Rectal smooth muscle tissue (tissue), 1 donor: ENCODE data around the gene ANO6.
A peak's percentile ranks its signal among the peaks of the same experiment; 100 is the strongest.
"Not testable (repeated sequence)": the region's sequence is repeated elsewhere in the genome, so short reads cannot be mapped to it uniquely, and the experiment has no call there.

Experiments
- H3K27ac ChIP-seq: one replicate; pipeline ENCODE4 v1.7.0; 2013; ENCODE audit warnings: low read depth, low read length, inconsistent platforms
- H3K27me3 ChIP-seq: one replicate; pipeline ENCODE4 v1.7.0; 2013; ENCODE audit warnings: low read length; ENCODE audit not compliant: control insufficient read depth, insufficient read depth
- H3K36me3 ChIP-seq: one replicate; pipeline ENCODE4 v1.7.0; 2013; ENCODE audit warnings: low read length; ENCODE audit not compliant: control insufficient read depth, insufficient read depth
- H3K4me1 ChIP-seq: one replicate; pipeline ENCODE4 v1.7.0; 2013; ENCODE audit warnings: low read length; ENCODE audit not compliant: control insufficient read depth, insufficient read depth
- H3K4me3 ChIP-seq: one replicate; pipeline ENCODE4 v1.7.0; 2013; ENCODE audit warnings: low read length
- H3K9ac ChIP-seq: one replicate; pipeline ENCODE4 v1.7.0; 2013; ENCODE audit warnings: low read length

Gene ANO6

DNA sequence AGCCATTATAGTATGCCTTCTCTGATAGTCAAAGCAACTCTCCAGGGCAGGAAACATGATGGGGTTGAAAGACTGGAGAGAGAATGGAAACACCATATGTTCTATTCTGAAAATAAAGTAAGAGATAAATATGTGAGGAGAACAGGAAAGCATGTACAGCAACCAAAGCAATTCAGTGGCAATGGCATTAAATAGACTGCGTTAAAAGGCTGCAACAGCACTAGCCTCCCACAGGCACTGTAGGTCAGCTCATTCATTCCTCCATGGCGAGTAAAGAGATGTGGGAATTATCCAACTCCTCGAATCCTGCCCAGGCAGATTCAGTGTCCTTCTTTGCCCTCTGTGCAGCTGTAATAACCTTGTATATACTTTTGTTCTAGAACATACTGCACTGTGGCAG, 43.8 kb downstream of the ANO6 start:
- no peak overlapping the region for H3K4me3 ChIP-seq

GRCh38 chr12:45260104-45260815, 44.4 kb downstream of the ANO6 start:
- H3K9ac ChIP-seq, result no peak overlapping the region
- H3K27ac ChIP-seq, result peak overlapping the region; percentile 29
- H3K4me1 ChIP-seq, result peaks cover 15% of the 10 kb centered on the region
- H3K36me3 ChIP-seq, result no peaks in the 10 kb centered on the region
- no peak overlapping the region for H3K4me3 ChIP-seq
- H3K27me3 ChIP-seq, result no peaks in the 10 kb centered on the region

More for the DNA sequence above, 43.8 kb downstream of the ANO6 start:
- Histone ChIP-seq H3K9ac (no peak overlapping the region), H3K36me3 (no peaks in the 10 kb centered on the region), H3K4me1 (peaks cover 15% of the 10 kb centered on the region), H3K27ac (no peak overlapping the region), H3K27me3 (no peaks in the 10 kb centered on the region)

DNA sequence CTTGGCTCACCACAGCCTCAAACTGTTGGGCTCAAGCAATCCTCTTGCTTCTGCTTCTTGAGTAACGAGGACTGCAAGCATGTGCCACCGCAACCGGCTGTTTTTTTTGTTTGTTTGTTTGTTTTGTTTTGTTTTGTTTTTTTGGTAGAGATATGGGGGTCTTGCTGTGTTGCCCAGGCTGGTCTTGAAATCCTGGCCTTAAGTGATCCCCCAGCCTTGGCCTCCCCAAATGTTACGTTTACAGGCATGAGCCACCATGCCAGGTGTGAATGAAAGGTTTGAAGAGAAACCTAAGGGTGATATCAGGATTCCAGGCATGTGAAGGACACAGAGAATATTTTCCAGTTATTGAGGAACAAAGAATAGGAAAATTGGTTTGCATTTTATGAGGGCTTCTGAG, 45.0 kb downstream of the ANO6 start:
- H3K27me3 ChIP-seq, result no peaks in the 10 kb centered on the region
- no peaks in the 10 kb centered on the region for H3K36me3 ChIP-seq
- H3K27ac ChIP-seq, result no peak overlapping the region
- H3K9ac ChIP-seq, result no peak overlapping the region
- H3K4me3 ChIP-seq, result no peak overlapping the region
- H3K4me1 ChIP-seq, result peaks cover 15% of the 10 kb centered on the region

GRCh38 chr12:45262185-45262584, 46.3 kb downstream of the ANO6 start:
- peaks cover 11% of the 10 kb centered on the region for H3K4me1 ChIP-seq
- H3K9ac ChIP-seq, H3K27ac ChIP-seq, H3K27me3 ChIP-seq, H3K36me3 ChIP-seq, H3K4me3 ChIP-seq: not testable (repeated sequence)

- peak overlapping the region; percentile 48 for H3K27ac ChIP-seq
Measured at GRCh38 chr12:45263587-45263986, 47.7 kb downstream of the ANO6 start.

GRCh38 chr12:45268672-45269411, 52.9 kb downstream of the ANO6 start:
- Histone ChIP-seq H3K36me3 (no peaks in the 10 kb centered on the region), H3K27me3 (no peaks in the 10 kb centered on the region), H3K27ac (peak overlapping the region; percentile 51), H3K9ac (no peak overlapping the region), H3K4me3 (no peak overlapping the region), H3K4me1 (peaks cover 14% of the 10 kb centered on the region)

More at GRCh38 chr12:45263587-45263986, 47.7 kb downstream of the ANO6 start:
- no peak overlapping the region for H3K4me3 ChIP-seq
- no peaks in the 10 kb centered on the region for H3K36me3 ChIP-seq
- H3K4me1 ChIP-seq, result peaks cover 8% of the 10 kb centered on the region
- H3K9ac ChIP-seq, result no peak overlapping the region
- no peaks in the 10 kb centered on the region for H3K27me3 ChIP-seq

DNA sequence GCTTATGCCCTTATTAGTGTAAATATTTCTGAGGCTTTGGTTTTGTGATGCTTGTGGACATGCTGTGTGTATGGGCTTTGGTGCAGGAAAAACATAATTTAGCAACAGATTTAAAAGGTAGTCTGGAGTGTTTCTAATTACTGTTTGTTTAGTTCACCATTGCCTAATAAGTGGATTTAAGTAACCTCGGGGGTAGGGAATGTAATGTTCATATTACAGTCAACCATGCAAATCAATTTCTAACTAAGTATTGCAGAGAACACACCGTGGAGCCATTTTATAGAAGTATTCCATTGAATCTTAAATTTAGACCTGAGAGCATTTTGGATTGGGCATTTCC, 53.5 kb downstream of the ANO6 start:
- H3K27me3 ChIP-seq, result no peaks in the 10 kb centered on the region
- H3K4me1 ChIP-seq, result peaks cover 17% of the 10 kb centered on the region
- peak overlapping the region; percentile 51 for H3K27ac ChIP-seq
- no peak overlapping the region for H3K4me3 ChIP-seq
- H3K9ac ChIP-seq, result no peak overlapping the region
- no peaks in the 10 kb centered on the region for H3K36me3 ChIP-seq

- no peak overlapping the region for H3K9ac ChIP-seq
- H3K27ac ChIP-seq, result no peak overlapping the region
- H3K4me3 ChIP-seq, result no peak overlapping the region
- no peaks in the 10 kb centered on the region for H3K36me3 ChIP-seq
- H3K4me1 ChIP-seq, result peaks cover 17% of the 10 kb centered on the region
- no peaks in the 10 kb centered on the region for H3K27me3 ChIP-seq
Measured at GRCh38 chr12:45270951-45271350, 55.1 kb downstream of the ANO6 start.

DNA sequence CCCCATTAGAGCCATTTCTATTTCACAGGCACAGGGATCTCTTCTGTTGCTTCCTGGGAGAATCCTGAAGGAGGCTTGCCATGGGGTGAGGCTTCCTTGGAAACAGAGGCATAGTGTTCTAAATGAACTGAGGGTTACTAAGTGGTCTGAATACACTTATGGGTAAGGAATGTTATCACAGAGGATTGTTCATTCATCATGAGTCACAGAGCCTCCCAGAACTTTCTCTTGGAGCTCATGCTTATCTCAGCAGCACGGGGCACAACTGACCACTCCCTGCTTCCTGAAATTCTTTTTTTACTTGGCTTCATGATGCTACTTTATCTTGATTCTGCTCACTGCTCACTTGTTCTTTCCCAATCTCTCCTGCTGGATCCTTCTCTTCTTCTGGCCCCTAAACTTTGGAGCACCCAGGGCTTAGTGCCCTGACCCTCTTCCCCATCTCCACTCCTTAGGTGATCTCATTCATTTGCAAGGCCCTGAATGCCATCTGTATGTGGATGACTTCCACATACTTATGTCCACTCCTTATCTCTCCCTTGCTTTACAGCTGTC, 57.9 kb downstream of the ANO6 start:
- Histone ChIP-seq H3K27ac (peak overlapping the region; percentile 9), H3K36me3 (no peaks in the 10 kb centered on the region), H3K9ac (no peak overlapping the region), H3K27me3 (no peaks in the 10 kb centered on the region), H3K4me1 (peaks cover 13% of the 10 kb centered on the region), H3K4me3 (no peak overlapping the region)

DNA sequence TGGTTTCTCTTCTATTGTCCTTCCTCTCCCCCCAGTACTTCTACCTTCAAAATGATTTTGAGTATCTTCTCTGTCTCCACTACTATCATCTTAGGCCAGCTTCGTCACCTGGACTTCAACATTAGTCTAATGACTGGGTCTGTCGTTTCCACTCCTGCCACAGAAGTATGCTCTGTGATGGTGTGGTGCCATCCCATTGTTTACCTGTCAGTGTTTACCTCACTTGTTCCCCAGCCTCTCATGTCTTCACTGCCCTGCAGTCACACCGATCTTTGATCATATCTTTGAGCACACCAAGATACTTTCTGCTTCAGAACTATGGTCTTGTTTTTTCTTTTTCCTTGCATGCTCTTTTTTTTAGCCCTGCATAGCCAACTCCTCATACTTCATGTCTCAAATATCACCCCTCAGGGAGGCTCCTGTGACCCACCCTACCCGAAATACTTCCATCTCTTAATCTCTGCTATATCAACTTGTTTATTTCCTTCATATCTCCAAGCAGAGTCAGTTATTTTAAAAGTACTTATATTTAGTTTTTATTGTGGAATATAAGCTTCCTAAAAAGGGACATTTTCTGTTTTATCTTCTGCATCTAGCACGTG, 60.4 kb downstream of the ANO6 start:
- Histone ChIP-seq H3K4me1 (peaks cover 11% of the 10 kb centered on the region), H3K27ac (no peak overlapping the region), H3K4me3 (no peak overlapping the region), H3K36me3 (no peaks in the 10 kb centered on the region), H3K27me3 (no peaks in the 10 kb centered on the region), H3K9ac (no peak overlapping the region)

DNA sequence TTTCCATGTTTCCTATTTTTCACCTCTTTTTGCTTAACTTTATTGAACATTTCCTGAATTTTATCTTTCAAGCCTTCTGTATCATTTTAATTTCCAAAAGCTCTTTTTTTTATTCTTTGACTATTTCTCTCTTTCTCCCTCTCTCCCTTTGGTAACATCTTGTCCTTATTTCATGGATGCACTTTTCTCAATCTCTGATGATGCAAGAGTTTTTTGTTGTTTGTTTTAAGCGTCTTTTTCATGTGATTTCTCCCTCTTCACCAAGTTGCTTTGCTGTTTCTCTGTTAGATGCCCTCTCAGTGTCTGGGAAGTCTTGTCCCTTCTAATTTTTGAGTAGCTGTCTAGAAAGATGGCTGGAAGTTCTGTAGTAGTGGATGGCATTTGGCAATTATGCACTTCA, 62.6 kb downstream of the ANO6 start:
- Histone ChIP-seq H3K27me3 (no peaks in the 10 kb centered on the region), H3K4me1 (peaks cover 5% of the 10 kb centered on the region), H3K9ac (no peak overlapping the region), H3K27ac (no peak overlapping the region), H3K4me3 (no peak overlapping the region), H3K36me3 (no peaks in the 10 kb centered on the region)

DNA sequence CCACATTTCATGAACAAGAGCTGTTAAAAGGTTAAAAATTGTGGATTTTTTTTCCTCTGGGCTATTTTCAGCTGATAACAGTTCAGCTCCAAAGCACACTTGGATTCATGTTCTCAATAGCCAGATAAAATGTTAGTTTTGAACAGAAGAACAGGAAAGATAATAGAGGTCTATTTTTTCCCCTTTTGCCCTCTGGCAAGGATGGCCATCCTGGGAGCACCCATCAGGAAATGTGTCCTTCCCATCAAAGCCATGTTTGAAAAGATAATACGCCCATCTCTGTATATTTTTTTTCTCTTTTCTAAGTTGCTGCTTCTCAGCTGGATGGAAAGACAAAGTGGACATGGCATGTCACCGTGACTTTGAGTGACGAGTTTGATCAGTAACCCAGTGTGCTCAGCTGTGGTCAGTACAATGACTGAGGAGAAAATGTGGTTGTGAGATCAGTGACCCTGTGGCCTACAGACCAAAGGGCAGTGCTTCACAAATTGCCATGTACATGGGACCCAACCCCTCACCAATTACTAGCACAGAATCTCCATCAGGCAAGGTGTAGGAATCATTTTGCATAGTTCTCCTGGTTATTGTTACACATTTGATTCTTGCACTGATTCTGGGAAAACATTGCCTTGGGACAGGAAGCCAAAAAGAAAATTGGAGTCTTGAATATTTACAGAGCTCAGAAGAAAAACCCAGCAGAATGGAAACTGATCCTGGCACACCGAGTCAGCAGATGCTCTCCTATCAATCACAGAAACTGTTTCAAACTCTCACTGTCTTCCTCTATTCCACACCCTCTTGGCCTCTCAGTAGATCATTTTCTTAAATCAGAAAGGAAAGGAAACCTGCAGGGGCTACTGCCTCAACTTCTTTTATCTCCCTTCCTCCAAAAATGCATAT, 64.3 kb downstream of the ANO6 start:
- Histone ChIP-seq H3K9ac (no peak overlapping the region), H3K4me3 (no peak overlapping the region), H3K27ac (no peak overlapping the region), H3K36me3 (no peaks in the 10 kb centered on the region), H3K4me1 (peaks cover 5% of the 10 kb centered on the region), H3K27me3 (no peaks in the 10 kb centered on the region)
